Endothelial cell of umbilical vein (primary cell): ENCODE measurements around the gene RAB3GAP1. TPM values are rescaled to one million over a fixed set of nuclear protein-coding genes. Genes with fewer than 3 reads are reported as not detected.

Experiments used
- BruUV-seq: library from RNA; stranded (reverse); fragments of 400-500 nt; replicated peaks from 2 replicates; lab custom pipeline; 2021; lab: Mats Ljungman, UMichigan
- CTCF ChIA-PET: fragments of 300-600, 350-600 bp; sonication (Branson Sonifier 250); formaldehyde crosslinking; loops from one replicate; lab custom pipeline; 2021; ENCODE audit warnings: antibody characterized with exemption, inconsistent platforms; lab: Charles Lee
- POLR2A ChIA-PET: fragments of 300-600, 350-600 bp; sonication (Branson Sonifier 250); formaldehyde crosslinking; loops from one replicate; lab custom pipeline; 2021; ENCODE audit warnings: antibody characterized with exemption, inconsistent platforms; lab: Charles Lee
- DNase-seq: peaks from one replicate; pipeline ENCODE4 v3.0.0-alpha.2; 2011; ENCODE audit warnings: low read depth, low spot score
- FAIRE-seq: peaks from 2 replicates; lab custom pipeline; 2011; peaks lifted over from hg19 to GRCh38; lab: Jason Lieb, UNC
- H2AFZ ChIP-seq: 2 replicates; pipeline ENCODE4 v1.6.0; 2012; ENCODE audit warnings: low read depth, low read length, control low read depth, inconsistent platforms
- H3K27ac ChIP-seq: 2 replicates; pipeline ENCODE4 v1.5.1; 2011; ENCODE audit warnings: low read depth, mild to moderate bottlenecking, control low read depth, low read length, moderate library complexity; ENCODE audit not compliant: insufficient read depth
- H3K27me3 ChIP-seq, 2 experiments: 2 replicates each; pipeline versions ENCODE4 v1.6.0 to v1.6.1; 2011; ENCODE audit warnings: low read length in 2 of 2, mixed read lengths in 1 of 2; ENCODE audit not compliant: control insufficient read depth in 2 of 2, insufficient read depth in 2 of 2
- H3K36me3 ChIP-seq, 2 experiments: 2 replicates in 1 of 2; 3 replicates in 1 of 2; pipeline ENCODE4 v1.5.1; 2011; ENCODE audit warnings: low read length in 2 of 2, mild to moderate bottlenecking in 1 of 2, moderate library complexity in 1 of 2; ENCODE audit not compliant: control insufficient read depth in 2 of 2, insufficient read depth in 2 of 2; ENCODE audit errors: extremely low read depth in 1 of 2
- H3K4me1 ChIP-seq: 3 replicates; pipeline ENCODE4 v1.5.1; 2011; ENCODE audit warnings: mild to moderate bottlenecking, low read length; ENCODE audit not compliant: control insufficient read depth, insufficient read depth; ENCODE audit errors: extremely low read depth
- H3K4me2 ChIP-seq: 2 replicates; pipeline ENCODE4 v1.6.1; 2011; ENCODE audit warnings: low read length, control low read depth, mixed read lengths; ENCODE audit not compliant: insufficient read depth
- H3K4me3 ChIP-seq, 3 experiments: fragments of 200-600 bp in 1 of 3; sonication (generic), shearing (Covaris generic) in 1 of 3; replicated peaks in 1 of 3; 2 replicates each; pipeline ENCODE4 v1.5.1; 2011 to 2016; ENCODE audit warnings: control low read depth in 3 of 3, low read length in 3 of 3, mild to moderate bottlenecking in 2 of 3, inconsistent platforms in 1 of 3, low read depth in 1 of 3, moderate library complexity in 1 of 3; ENCODE audit not compliant: insufficient read depth in 1 of 3
- H3K79me2 ChIP-seq: 2 replicates; pipeline ENCODE4 v1.6.0; 2012; ENCODE audit warnings: low read length, inconsistent platforms; ENCODE audit not compliant: control insufficient read depth, insufficient read depth
- H3K9ac ChIP-seq: replicated peaks from 2 replicates; pipeline ENCODE3; 2011; ENCODE audit warnings: low read length, control low read depth; ENCODE audit not compliant: insufficient read depth; ENCODE audit errors: extremely low read depth
- H3K9me1 ChIP-seq: replicated peaks from 3 replicates; pipeline ENCODE4 v1.6.0; 2011; ENCODE audit warnings: mild to moderate bottlenecking, low read length; ENCODE audit not compliant: control insufficient read depth, insufficient read depth; ENCODE audit errors: extremely low read depth
- H3K9me3 ChIP-seq: replicated peaks from 2 replicates; pipeline ENCODE4 v1.5.1; 2012; ENCODE audit warnings: low read length, inconsistent platforms; ENCODE audit not compliant: control insufficient read depth, insufficient read depth
- H4K20me1 ChIP-seq: replicated peaks from 2 replicates; pipeline ENCODE3; 2011; ENCODE audit warnings: mild to moderate bottlenecking, low read length; ENCODE audit not compliant: control insufficient read depth, insufficient read depth; ENCODE audit errors: extremely low read depth
- EZH2 ChIP-seq: IDR thresholded peaks from 2 replicates; pipeline ENCODE4 v1.6.1; 2012; ENCODE audit warnings: borderline replicate concordance, low read depth, mild to moderate bottlenecking, moderate library complexity, low read length, inconsistent platforms; ENCODE audit not compliant: severe bottlenecking
- FOS ChIP-seq: IDR thresholded peaks from 2 replicates; pipeline ENCODE4 v1.6.1; 2011; ENCODE audit warnings: mild to moderate bottlenecking, low read length, moderate library complexity, borderline replicate concordance; ENCODE audit not compliant: insufficient read depth
- GATA2 ChIP-seq: IDR thresholded peaks from 2 replicates; pipeline ENCODE4 v1.7.0; 2011; ENCODE audit warnings: low read depth, mild to moderate bottlenecking, moderate library complexity, mixed read lengths, low read length; ENCODE audit not compliant: insufficient read length, insufficient read depth
- JUN ChIP-seq: IDR thresholded peaks from 2 replicates; pipeline ENCODE4 v1.6.1; 2011; ENCODE audit warnings: borderline replicate concordance, low read depth; ENCODE audit not compliant: insufficient read length, insufficient read depth
- MYC ChIP-seq: IDR thresholded peaks from one replicate; pipeline ENCODE4 v1.6.1; 2011; ENCODE audit warnings: mild to moderate bottlenecking, low read depth, low read length
- POLR2A ChIP-seq: IDR thresholded peaks from 2 replicates; pipeline ENCODE4 v1.6.1; 2012; ENCODE audit warnings: low read depth, mild to moderate bottlenecking, control low read depth, low read length
- POLR2AphosphoS5 ChIP-seq: IDR thresholded peaks from 2 replicates; pipeline ENCODE4 v1.6.1; 2012; ENCODE audit warnings: low read depth, mild to moderate bottlenecking, control low read depth, low read length, moderate library complexity; ENCODE audit not compliant: insufficient read depth
- dilution Hi-C: fragments of 300-500 bp; cut with MboI; formaldehyde crosslinking; loops from one replicate; pipeline ENCODE4 v1.15.0; 2019; ENCODE audit warnings: low sequenced_read_pairs; ENCODE audit not compliant: extremely low pct_ligation_motif_present
- intact Hi-C: fragments of 100-400 bp; cut with micrococcal nuclease; formaldehyde crosslinking; loops from one replicate; pipeline ENCODE4 v1.10.0; 2022
- polyA plus RNA-seq, 4 experiments: library from polyadenylated mRNA; depleted of rRNA in 3 of 4; stranded (reverse) in 3 of 4; unstranded in 1 of 4; fragments of >200 nt; gene quantifications; 2 replicates each; pipeline versions ENCODE4 v1.2.1 to v1.2.3, GENCODE V29; 2011 to 2012; ENCODE audit warnings: missing spikeins in 1 of 4
- total RNA-seq: library from RNA; stranded (reverse); gene quantifications from 2 replicates; pipeline ENCODE4 v1.2.3, GENCODE V29; 2021
- TF ChIP-seq, protein P1 (sequence below), 2 donors: IDR thresholded peaks; 1 replicate in 1 of 2; 2 replicates in 1 of 2; pipeline ENCODE4 v1.5.1; 2011; ENCODE audit warnings: low read length in 2 of 2, mild to moderate bottlenecking in 2 of 2, moderate library complexity in 2 of 2, control low read depth in 1 of 2, inconsistent platforms in 1 of 2, low read depth in 1 of 2; ENCODE audit not compliant: insufficient read depth in 1 of 2; ENCODE audit errors: extremely low read depth in 1 of 2
- TF ChIP-seq, protein P2 (sequence below): IDR thresholded peaks from 2 replicates; pipeline ENCODE4 v1.6.1; 2011; ENCODE audit not compliant: insufficient read depth, insufficient read length

RAB3GAP1 gene
- total and polyA plus RNA-seq, 2 donors (not counting 3 experiments of a cell fraction or from before 2014, with no cell fraction given) = 14.9 to 39.5 TPM

DNA sequence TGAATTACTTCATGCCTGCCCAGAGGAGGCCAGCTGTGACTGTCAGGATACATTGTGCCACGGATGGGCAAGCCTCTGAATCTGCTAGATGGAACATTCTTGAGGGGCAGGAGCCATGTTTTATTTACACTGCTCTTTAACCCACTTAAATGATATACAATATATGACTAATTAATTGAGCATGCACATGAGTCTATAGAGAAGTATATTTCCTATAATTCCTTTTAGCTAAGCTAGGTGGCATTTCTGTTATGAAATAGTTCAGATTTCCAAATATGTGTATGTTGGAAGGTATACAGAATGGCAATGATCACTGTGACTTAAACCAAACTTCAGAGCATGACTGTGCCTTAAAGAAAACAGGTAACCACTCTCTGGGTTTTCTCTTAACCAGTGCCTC is 131.7 kb downstream of the RAB3GAP1 start:
- intact Hi-C loops = no loop called here
- FAIRE-seq = no peak
- POLR2A ChIA-PET = no interaction called here

More for the DNA sequence above, 131.7 kb downstream of the RAB3GAP1 start:
- H3K79me2 ChIP-seq = no peaks in the 10 kb centered on the region
- H2AFZ ChIP-seq = no peak overlapping the region
- H3K9me1 ChIP-seq = no peaks in the 10 kb centered on the region
- no peak overlapping the region for H3K9ac ChIP-seq
- H3K27me3 ChIP-seq = no peaks in the 10 kb centered on the region
- BruUV-seq = no TSS peak
- CTCF ChIA-PET = interaction anchor here (1.4 kb wide), 1 partner anchor 16 kb away, joined by 3 read pairs; no protein-coding TSS in a partner anchor
- no peaks in the 10 kb centered on the region for H3K9me3 ChIP-seq
- TF ChIP-seq MYC (no peak), GATA2 (no peak), EZH2 (no peak), FOS (no peak), POLR2AphosphoS5 (no peak), POLR2A (no peak), JUN (no peak)
- TF ChIP-seq, protein P1, sequence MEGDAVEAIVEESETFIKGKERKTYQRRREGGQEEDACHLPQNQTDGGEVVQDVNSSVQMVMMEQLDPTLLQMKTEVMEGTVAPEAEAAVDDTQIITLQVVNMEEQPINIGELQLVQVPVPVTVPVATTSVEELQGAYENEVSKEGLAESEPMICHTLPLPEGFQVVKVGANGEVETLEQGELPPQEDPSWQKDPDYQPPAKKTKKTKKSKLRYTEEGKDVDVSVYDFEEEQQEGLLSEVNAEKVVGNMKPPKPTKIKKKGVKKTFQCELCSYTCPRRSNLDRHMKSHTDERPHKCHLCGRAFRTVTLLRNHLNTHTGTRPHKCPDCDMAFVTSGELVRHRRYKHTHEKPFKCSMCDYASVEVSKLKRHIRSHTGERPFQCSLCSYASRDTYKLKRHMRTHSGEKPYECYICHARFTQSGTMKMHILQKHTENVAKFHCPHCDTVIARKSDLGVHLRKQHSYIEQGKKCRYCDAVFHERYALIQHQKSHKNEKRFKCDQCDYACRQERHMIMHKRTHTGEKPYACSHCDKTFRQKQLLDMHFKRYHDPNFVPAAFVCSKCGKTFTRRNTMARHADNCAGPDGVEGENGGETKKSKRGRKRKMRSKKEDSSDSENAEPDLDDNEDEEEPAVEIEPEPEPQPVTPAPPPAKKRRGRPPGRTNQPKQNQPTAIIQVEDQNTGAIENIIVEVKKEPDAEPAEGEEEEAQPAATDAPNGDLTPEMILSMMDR (IDR thresholded peaks at IDR 0.05; ENCODE audit: extremely low read depth in 1 of 2, insufficient read depth in 1 of 2, low read depth in 1 of 2, low read length in 2 of 2) = no peak
- TF ChIP-seq, protein P2, sequence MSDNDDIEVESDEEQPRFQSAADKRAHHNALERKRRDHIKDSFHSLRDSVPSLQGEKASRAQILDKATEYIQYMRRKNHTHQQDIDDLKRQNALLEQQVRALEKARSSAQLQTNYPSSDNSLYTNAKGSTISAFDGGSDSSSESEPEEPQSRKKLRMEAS = no peak
- no peak overlapping the region for H3K4me3 ChIP-seq
- no peaks in the 10 kb centered on the region for H4K20me1 ChIP-seq
- H3K27ac ChIP-seq = no peak overlapping the region
- no peak for DNase-seq
- dilution Hi-C loops = no loop called here
- no peaks in the 10 kb centered on the region for H3K36me3 ChIP-seq
- no peak overlapping the region for H3K4me2 ChIP-seq
- no peaks in the 10 kb centered on the region for H3K4me1 ChIP-seq
